A549 (cell line): ENCODE results near the gene BUD23. TPM values are rescaled to one million over a fixed set of nuclear protein-coding genes. Genes with fewer than 3 reads are reported as not detected.
A peak's percentile ranks its signal among the peaks of the same experiment; 100 is the strongest.

Source experiments
- ATAC-seq, 2 experiments: fragments of 200-7000 bp in 1 of 2; fragments of >200 bp in 1 of 2; cut with Nextera tagmentation in 1 of 2; cut with Tn5 transposase in 1 of 2; 3 replicates each; pipeline versions ENCODE4 v1.8.0 to v1.9.1; 2018 to 2020; ENCODE audit warnings: mild to moderate bottlenecking in 1 of 2, moderate library complexity in 1 of 2
- CTCF ChIA-PET: fragments of 300-600 bp; sonication (Branson Sonifier 250); formaldehyde crosslinking; extraction: SDS; loops from one replicate; lab custom pipeline; 2021; ENCODE audit warnings: antibody characterized with exemption, inconsistent platforms; lab: Yijun Ruan, JAX
- POLR2A ChIA-PET: fragments of 350-600 bp; formaldehyde crosslinking; extraction: SDS; loops from one replicate; lab custom pipeline; 2021; ENCODE audit warnings: antibody characterized with exemption, inconsistent platforms; lab: Yijun Ruan, JAX
- DNase-seq, 2 experiments: peaks; one replicate each; pipeline versions ENCODE4 v3.0.0 to v3.0.0-alpha.2; 2011 to 2016; ENCODE audit warnings: low read depth in 1 of 2, low spot score in 1 of 2
- FAIRE-seq: peaks from 2 replicates; lab custom pipeline; 2011; peaks lifted over from hg19 to GRCh38; lab: Jason Lieb, UNC
- H3K27ac ChIP-seq, 2 experiments: fragments of >200 bp; sonication (Bioruptor Twin); formaldehyde crosslinking; 3 replicates each; pipeline ENCODE4 v1.5.1; 2016 to 2017
- H3K4me1 ChIP-seq: fragments of >200 bp; sonication (Bioruptor Twin); formaldehyde crosslinking; 3 replicates; pipeline ENCODE4 v1.6.1; 2016
- H3K4me2 ChIP-seq: fragments of >200 bp; sonication (Bioruptor Twin); formaldehyde crosslinking; 3 replicates; pipeline ENCODE4 v1.6.1; 2016
- H3K4me3 ChIP-seq: fragments of >200 bp; sonication (Bioruptor Twin); formaldehyde crosslinking; 3 replicates; pipeline ENCODE4 v1.5.1; 2016
- H3K9me3 ChIP-seq: fragments of >200 bp; sonication (Bioruptor Twin); formaldehyde crosslinking; 3 replicates; pipeline ENCODE4 v1.6.1; 2016
- BCL3 ChIP-seq: fragments of >200 bp; sonication (Bioruptor Twin); formaldehyde crosslinking; IDR thresholded peaks from 3 replicates; pipeline ENCODE4 v1.6.1; 2016
- BHLHE40 ChIP-seq: IDR thresholded peaks from 2 replicates; pipeline ENCODE4 v1.6.1; 2012; ENCODE audit warnings: low read depth, low read length, inconsistent platforms
- CBX2 ChIP-seq: fragments of 200-600 bp; sonication (generic); IDR thresholded peaks from 2 replicates; pipeline ENCODE4 v1.6.1; 2016; ENCODE audit warnings: low read depth, mild to moderate bottlenecking, borderline replicate concordance
- CEBPB ChIP-seq, 2 experiments: fragments of >200 bp in 1 of 2; sonication (Bioruptor Twin) in 1 of 2; formaldehyde crosslinking in 1 of 2; IDR thresholded peaks; 2 replicates each; pipeline ENCODE4 v1.6.1; 2012 to 2016
- CHD4 ChIP-seq: fragments of 200-600 bp; sonication (generic); IDR thresholded peaks from 2 replicates; pipeline ENCODE4 v1.6.1; 2016; ENCODE audit warnings: antibody characterized with exemption, mild to moderate bottlenecking, borderline replicate concordance
- ESRRA ChIP-seq: fragments of 150-350 bp; IDR thresholded peaks from 2 replicates; pipeline ENCODE4 v1.6.1; 2014; ENCODE audit warnings: mild to moderate bottlenecking, low read length, borderline replicate concordance
- FOSL2 ChIP-seq, 2 experiments: fragments of 450-650 bp in 1 of 2; fragments of >200 bp in 1 of 2; sonication (Bioruptor Twin) in 1 of 2; formaldehyde crosslinking; IDR thresholded peaks; 2 replicates each; pipeline versions ENCODE4 v1.5.0 to v1.6.1; 2016 to 2020; ENCODE audit warnings: mild to moderate bottlenecking in 1 of 2, moderate library complexity in 1 of 2
- HOXB13 ChIP-seq: fragments of 250-450 bp; sonication (Bioruptor Pico); IDR thresholded peaks from 2 replicates; pipeline ENCODE4 v1.5.0; 2020; ENCODE audit warnings: low read depth, mild to moderate bottlenecking, moderate library complexity
- KDM5A ChIP-seq: fragments of 200-600 bp; sonication (generic); IDR thresholded peaks from 2 replicates; pipeline ENCODE4 v1.6.1; 2016; ENCODE audit warnings: antibody characterized with exemption, mild to moderate bottlenecking
- NFE2L2 ChIP-seq: fragments of 150-350 bp; conservative IDR thresholded peaks from 2 replicates; pipeline ENCODE4 v1.6.1; 2014; ENCODE audit warnings: low read length
- PBX3 ChIP-seq: IDR thresholded peaks from 2 replicates; pipeline ENCODE4 v1.6.1; 2012
- POLR2AphosphoS2 ChIP-seq: conservative IDR thresholded peaks from 2 replicates; pipeline ENCODE4 v1.6.1; 2012; ENCODE audit warnings: low read length, improper control_type of control experiment, inconsistent platforms
- RCOR1 ChIP-seq: fragments of 150-350 bp; IDR thresholded peaks from 2 replicates; pipeline ENCODE4 v1.6.1; 2014; ENCODE audit warnings: antibody characterized with exemption, low read length, low read depth
- USF2 ChIP-seq: fragments of 450-650 bp; IDR thresholded peaks from 2 replicates; pipeline ENCODE4 v1.6.1; 2014; ENCODE audit warnings: antibody characterized with exemption
- ZFP36 ChIP-seq: fragments of 450-650 bp; IDR thresholded peaks from 2 replicates; pipeline ENCODE4 v1.6.1; 2014; ENCODE audit warnings: borderline replicate concordance; ENCODE audit not compliant: partially characterized antibody
- WGBS: methylation state at CpG from one replicate; pipeline ENCODE4 v1.1.6; 2017; ENCODE audit errors: missing lambda C conversion rate; 5-methylcytosine and 5-hydroxymethylcytosine counted together
- polyA plus RNA-seq, 4 experiments: library from polyadenylated mRNA; depleted of rRNA in 3 of 4; stranded (reverse); fragments of >200 nt; fragmentation: RNase III in 1 of 4; extraction: RNeasy Plus Mini Kit Qiagen cat#74134 plus additional on column Dnase treatment in 1 of 4; gene quantifications; 2 replicates in 3 of 4; 3 replicates in 1 of 4; pipeline ENCODE4 v1.2.3, GENCODE V29; 2011 to 2017

The BUD23 gene
- polyA plus RNA-seq, 2 of the 4 experiments (the other 2 are of a cell fraction): 134 to 161 TPM

GRCh38 chr7:73669288-73669701 is 14.1 kb upstream of the BUD23 start (continued):
- TF ChIP-seq KDM5A (no peak), PBX3 (no peak), NFE2L2 (no peak), BHLHE40 (no peak), CHD4 (no peak), POLR2AphosphoS2 (no peak), CBX2 (no peak)

GRCh38 chr7:73669858-73670385 is 13.5 kb upstream of the BUD23 start:
- no peak for TF ChIP-seq ESRRA
- peak; percentile 16 for TF ChIP-seq ZFP36
- POLR2A ChIA-PET: no interaction called here
- H3K4me3 ChIP-seq: no peak overlapping the region
- H3K4me1 ChIP-seq: peaks cover 15% of the 10 kb centered on the region; the same call in 2 of the 3 replicates
- 92% methylated on average over 12 of the region's 12 CpGs for WGBS
- ATAC-seq: no peak
- no peak overlapping the region for H3K27ac ChIP-seq
- no peaks in the 10 kb centered on the region for H3K9me3 ChIP-seq
- H3K4me2 ChIP-seq: no peak overlapping the region
- FAIRE-seq: no peak
- no peak for DNase-seq
- CTCF ChIA-PET: interaction anchor here (0.5 to 9.1 kb wide), 11 partner anchors 7 to 742 kb away, joined by 4 to 86 read pairs (median 6); no protein-coding TSS in a partner anchor

- no peak for ATAC-seq
- Histone ChIP-seq H3K9me3 (no peaks in the 10 kb centered on the region), H3K4me3 (no peak overlapping the region), H3K27ac (no peak overlapping the region), H3K4me2 (no peak overlapping the region), H3K4me1 (peaks cover 7% of the 10 kb centered on the region; the same call in 1 of the 3 replicates)
- no peak for TF ChIP-seq HOXB13 (CRISPR knock-in tag)
- no peak for TF ChIP-seq BCL3
- FAIRE-seq: no peak
- no CpG with 5 or more reads among the region's 12 CpGs for WGBS
- no peak for DNase-seq
- ChIA-PET POLR2A (no interaction called here), CTCF (interaction anchor here (2.2 to 9.1 kb wide), 5 partner anchors 40 to 63 kb away, joined by 7 to 86 read pairs (median 58); no protein-coding TSS in a partner anchor)
These were observed 12.1 kb upstream of the BUD23 start for GRCh38 chr7:73671322-73671661.

- ATAC-seq (no peak), DNase-seq (no peak), FAIRE-seq (no peak)
- Histone ChIP-seq H3K9me3 (no peaks in the 10 kb centered on the region), H3K27ac (no peak overlapping the region), H3K4me2 (no peak overlapping the region), H3K4me3 (no peak overlapping the region), H3K4me1 (peaks cover 7% of the 10 kb centered on the region; the same call in 1 of the 3 replicates)
- TF ChIP-seq CEBPB (IDR thresholded peaks at IDR 0.05) (no peak), RCOR1 (no peak), ZFP36 (peak; percentile 67), USF2 (0 out of 2 replicates have a peak, but pooled peaks have one; percentile 5), FOSL2 (IDR thresholded peaks at IDR 0.05) (0 out of 2 replicates have a peak, but pooled peaks have one; percentile 5), FOSL2 (CRISPR knock-in tag; IDR thresholded peaks at IDR 0.05) (no peak)
- 92% methylated on average over 15 of the region's 15 CpGs for whole genome bisulfite sequencing
- ChIA-PET CTCF (interaction anchor here (0.8 to 9.1 kb wide), 6 partner anchors 35 to 66 kb away, joined by 3 to 86 read pairs (median 46); no protein-coding TSS in a partner anchor), POLR2A (no interaction called here)
These were observed 11.4 kb upstream of the BUD23 start for GRCh38 chr7:73671857-73672445.
